ENCODE measurements around the gene SLC25A47.

The SLC25A47 gene

DNA sequence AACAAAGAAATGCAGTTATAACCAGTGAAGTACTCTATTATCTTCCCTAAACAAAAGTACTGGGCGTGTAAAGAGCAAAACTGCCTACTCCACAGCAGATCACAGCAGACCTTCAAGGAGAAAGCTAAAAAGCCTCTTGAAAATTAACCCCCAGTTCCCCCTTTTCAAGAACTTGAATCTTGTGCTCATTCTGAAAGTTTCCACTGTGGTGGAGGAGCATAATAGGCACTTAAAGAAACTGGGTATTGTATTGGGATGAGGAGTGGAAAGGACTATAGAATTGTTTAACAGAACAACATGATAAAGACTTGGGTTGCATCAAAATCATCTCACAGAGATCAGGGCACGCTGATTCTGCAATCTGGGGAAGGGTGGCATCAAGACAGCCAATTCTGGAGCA is 51.1 kb downstream of the SLC25A47 start:
- DNase-seq (ENCODE audit: insufficient read length, low spot score) (no peak), FAIRE-seq (no peak)

DNA sequence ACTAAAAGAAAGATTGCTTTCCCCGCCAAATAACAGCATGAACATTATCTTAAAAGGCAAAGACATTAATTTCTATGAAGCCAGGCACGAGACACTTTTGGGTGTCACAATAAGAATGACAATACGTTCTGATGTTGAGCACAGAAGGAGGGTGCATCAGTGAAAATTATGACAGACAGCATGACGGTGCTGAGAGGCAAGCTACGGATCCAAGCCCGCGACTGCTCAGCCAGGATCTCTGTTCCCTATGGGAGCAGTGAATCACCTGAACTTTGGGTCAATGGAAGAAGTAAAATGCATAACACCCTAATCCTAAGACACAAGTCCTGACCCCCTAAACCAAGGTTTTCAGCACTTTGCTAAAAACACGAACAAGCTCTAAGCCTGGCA is 51.7 kb downstream of the SLC25A47 start:
- no peak for DNase-seq (ENCODE audit: insufficient read length, low spot score)
- no peak for FAIRE-seq

DNA sequence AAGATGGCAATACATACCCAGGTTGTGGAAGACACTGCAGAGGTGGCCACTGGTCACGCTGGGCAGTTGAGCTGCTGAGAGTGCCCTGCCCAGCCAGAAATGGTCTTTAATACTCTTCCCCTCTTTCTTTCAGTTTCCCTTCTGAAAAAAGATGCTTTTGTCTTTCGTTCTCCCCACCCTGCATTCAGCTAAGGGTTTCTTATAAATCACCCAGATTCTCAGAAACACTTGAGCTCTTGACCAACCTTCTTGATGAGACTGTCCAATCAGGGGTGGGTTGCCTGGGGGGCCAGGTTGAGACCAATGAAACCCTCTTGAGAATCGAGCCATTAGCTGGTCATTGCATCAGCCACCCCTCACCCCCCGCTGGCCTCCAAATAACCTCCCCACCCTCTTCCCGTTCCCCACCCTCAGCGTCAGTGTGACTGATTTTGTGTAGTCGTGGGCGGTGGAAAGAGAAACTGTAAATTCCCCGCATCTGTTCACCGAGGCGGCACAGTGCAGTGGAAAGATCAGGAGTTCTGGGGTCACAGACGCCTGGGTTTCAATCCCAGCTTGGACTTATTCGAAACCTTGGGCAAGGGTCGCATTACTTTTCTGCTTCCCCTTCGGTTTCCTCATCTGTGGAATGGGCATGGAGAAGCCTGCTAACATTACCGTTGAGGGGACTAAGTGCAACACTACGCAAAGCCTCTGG is 52.3 kb downstream of the SLC25A47 start:
- no peak for FAIRE-seq
- DNase-seq (ENCODE audit: insufficient read length, low spot score) = peak; percentile 69

DNA sequence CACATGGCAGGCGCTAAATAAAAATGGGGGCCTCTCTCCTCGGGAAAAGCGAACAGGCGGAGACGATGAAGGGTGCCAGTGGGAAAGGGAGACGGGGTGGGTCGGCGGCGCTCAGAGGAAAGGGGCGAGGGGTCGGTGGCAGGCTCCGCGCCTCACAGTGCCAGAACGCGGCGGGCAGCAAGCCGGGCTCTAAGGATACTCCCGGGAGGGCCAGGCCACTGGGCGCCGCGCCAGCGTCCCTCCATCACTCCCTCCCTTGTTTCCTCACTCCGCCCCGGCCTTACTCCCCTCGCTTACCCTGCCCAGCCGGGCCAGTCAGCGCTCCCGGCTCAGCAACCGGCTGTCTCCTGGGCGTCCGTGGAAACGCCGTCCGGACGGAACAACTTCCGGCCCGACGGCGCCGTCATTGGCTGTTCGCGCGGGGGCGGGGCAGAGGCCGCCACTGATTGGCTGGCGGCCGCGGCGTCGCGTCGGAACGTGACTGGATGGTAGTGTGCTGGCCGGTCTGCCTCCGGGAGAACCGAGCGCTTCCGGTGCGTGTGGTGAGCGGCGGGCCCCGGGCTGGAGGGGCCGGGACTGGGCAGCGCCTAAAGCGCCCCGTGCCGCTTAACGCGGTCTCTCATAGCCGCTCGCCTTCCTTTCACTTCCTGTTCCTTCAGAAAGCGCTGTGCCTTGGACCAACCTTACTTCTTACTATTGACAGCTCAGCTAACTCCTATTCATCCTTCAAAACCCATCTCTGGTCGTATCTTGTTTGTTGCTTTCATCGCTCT is 53.0 kb downstream of the SLC25A47 start, which contains the start of gene WDR25:
Gene WDR25 (plus strand): TSS at position 523 of the 773 bp plus-strand sequence.
- DNase-seq (ENCODE audit: insufficient read length, low spot score) (peak; percentile 90), FAIRE-seq (peak; percentile 94)

DNA sequence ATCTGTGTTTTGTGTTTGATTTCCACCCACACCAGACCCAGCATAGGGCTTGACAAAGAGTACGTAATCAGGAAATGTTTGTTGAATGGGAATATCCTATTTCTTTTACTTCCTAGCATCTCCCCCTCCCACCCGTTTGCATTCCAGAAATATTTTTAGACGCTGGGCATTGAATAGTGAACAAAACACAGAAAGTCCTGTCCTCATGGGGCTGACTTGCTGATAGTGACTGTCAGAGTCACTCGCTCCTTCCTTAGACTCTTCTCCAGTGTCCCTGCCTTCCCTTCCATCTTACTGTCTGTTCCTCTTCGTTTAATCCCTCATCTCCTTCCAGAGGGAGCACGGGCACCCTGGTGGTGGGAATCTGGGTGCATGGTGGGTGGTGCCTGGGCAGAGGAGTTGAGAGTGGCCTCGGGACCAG is 53.6 kb downstream of the SLC25A47 start:
- FAIRE-seq (no peak), DNase-seq (ENCODE audit: insufficient read length, low spot score) (no peak)

Measured in HTR-8/SVneo (cell line).